HepG2 (cell line): ENCODE data around the gene MRPL3. TPM values are rescaled to one million over a fixed set of nuclear protein-coding genes. Genes with fewer than 3 reads are reported as not detected.

Source experiments
- CTCF ChIP-seq: sonication (generic); formaldehyde crosslinking; IDR thresholded peaks from 2 replicates; pipeline ENCODE4 v1.5.0; 2020; ENCODE audit warnings: mild to moderate bottlenecking, missing genetic modification reagents, moderate library complexity
- GATAD2A ChIP-seq: IDR thresholded peaks from 2 replicates; pipeline ENCODE4 v1.6.1; 2016
- NR3C1 ChIP-seq: sonication (generic); formaldehyde crosslinking; IDR thresholded peaks from 2 replicates; pipeline ENCODE4 v1.4.0; 2020; ENCODE audit warnings: missing genetic modification reagents
- NRL ChIP-seq: sonication (generic); formaldehyde crosslinking; IDR thresholded peaks from 2 replicates; pipeline ENCODE4 v1.5.0; 2020; ENCODE audit warnings: missing genetic modification reagents, mild to moderate bottlenecking, moderate library complexity, borderline replicate concordance
- PHF5A ChIP-seq: IDR thresholded peaks from one replicate; pipeline ENCODE4 v1.6.1; 2018; ENCODE audit warnings: low read depth, missing genetic modification reagents; ENCODE audit not compliant: unreplicated experiment
- PITX1 ChIP-seq: sonication (generic); formaldehyde crosslinking; IDR thresholded peaks from 2 replicates; pipeline ENCODE4 v1.5.1; 2020; ENCODE audit warnings: mild to moderate bottlenecking, missing genetic modification reagents
- POLR2G ChIP-seq: fragments of 200-400 bp; formaldehyde crosslinking; IDR thresholded peaks from 2 replicates; pipeline ENCODE4 v1.6.1; 2018; ENCODE audit warnings: mild to moderate bottlenecking, low read depth, low read length, moderate library complexity
- TCF12 ChIP-seq, 2 experiments: fragments of 450-650 bp in 1 of 2; sonication (generic) in 1 of 2; formaldehyde crosslinking in 1 of 2; IDR thresholded peaks; 2 replicates each; pipeline versions ENCODE4 v1.6.1 to v1.8.0; 2017 to 2022; ENCODE audit warnings: antibody characterized with exemption in 1 of 2, mild to moderate bottlenecking in 1 of 2, missing genetic modification reagents in 1 of 2, moderate library complexity in 1 of 2
- ZBTB39 ChIP-seq: sonication (generic); formaldehyde crosslinking; IDR thresholded peaks from 2 replicates; pipeline ENCODE4 v1.5.0; 2020; ENCODE audit warnings: missing genetic modification reagents
- ZFP41 ChIP-seq: sonication (generic); formaldehyde crosslinking; IDR thresholded peaks from 2 replicates; pipeline ENCODE4 v1.4.0; 2020; ENCODE audit warnings: mild to moderate bottlenecking, missing genetic modification reagents, borderline replicate concordance
- ZMAT5 ChIP-seq: sonication (generic); formaldehyde crosslinking; IDR thresholded peaks from 2 replicates; pipeline ENCODE4 v1.5.0; 2020; ENCODE audit warnings: mild to moderate bottlenecking, low read depth, missing genetic modification reagents, borderline replicate concordance
- ZNF138 ChIP-seq: sonication (generic); formaldehyde crosslinking; IDR thresholded peaks from 2 replicates; pipeline ENCODE4 v1.5.0; 2020; ENCODE audit warnings: mild to moderate bottlenecking, low read depth, missing genetic modification reagents
- ZNF230 ChIP-seq: sonication (generic); formaldehyde crosslinking; IDR thresholded peaks from 2 replicates; pipeline ENCODE4 v1.4.0; 2020; ENCODE audit warnings: mild to moderate bottlenecking, missing genetic modification reagents
- ZNF274 ChIP-seq: sonication (generic); formaldehyde crosslinking; IDR thresholded peaks from 2 replicates; pipeline ENCODE4 v1.5.1; 2020; ENCODE audit warnings: mild to moderate bottlenecking, missing genetic modification reagents
- ZNF317 ChIP-seq: sonication (generic); formaldehyde crosslinking; IDR thresholded peaks from 2 replicates; pipeline ENCODE4 v1.5.0; 2020; ENCODE audit warnings: mild to moderate bottlenecking, missing genetic modification reagents
- ZNF557 ChIP-seq: sonication (generic); formaldehyde crosslinking; IDR thresholded peaks from 2 replicates; pipeline ENCODE4 v1.4.0; 2020; ENCODE audit warnings: missing genetic modification reagents
- ZNF672 ChIP-seq: sonication (generic); formaldehyde crosslinking; IDR thresholded peaks from 2 replicates; pipeline ENCODE4 v1.8.1; 2022; ENCODE audit warnings: missing genetic modification reagents
- ZNF839 ChIP-seq: sonication (generic); formaldehyde crosslinking; IDR thresholded peaks from 2 replicates; pipeline ENCODE4 v1.4.0; 2020; ENCODE audit warnings: missing genetic modification reagents, mild to moderate bottlenecking, borderline replicate concordance
- ZUFSP ChIP-seq: sonication (generic); formaldehyde crosslinking; IDR thresholded peaks from 2 replicates; pipeline ENCODE4 v1.9.0; 2021; ENCODE audit warnings: missing genetic modification reagents, mild to moderate bottlenecking, borderline replicate concordance
- polyA plus RNA-seq, 8 experiments: library from polyadenylated mRNA; depleted of rRNA in 3 of 8; stranded (reverse) in 7 of 8; unstranded in 1 of 8; fragments of >200 nt; fragmentation: Illumina TruSeq in 4 of 8; extraction: Trizol in 4 of 8; gene quantifications; 2 replicates each; pipeline versions ENCODE4 v1.2.1 to v1.2.3, GENCODE V29; 2011 to 2016; ENCODE audit warnings: low read depth in 4 of 8, missing spikeins in 1 of 8, mixed read lengths in 1 of 8; ENCODE audit not compliant: insufficient read depth in 1 of 8
- total RNA-seq, 5 experiments: library from RNA; depleted of rRNA; stranded (reverse); fragments of >200 nt; fragmentation: Illumina TruSeq; extraction: Trizol; gene quantifications; 2 replicates each; pipeline ENCODE4 v1.2.3, GENCODE V29; 2016; ENCODE audit warnings: low read depth in 1 of 5
- TF ChIP-seq, protein P1 (sequence below): sonication (generic); formaldehyde crosslinking; IDR thresholded peaks from 2 replicates; pipeline ENCODE4 v1.4.0; 2020; ENCODE audit warnings: missing genetic modification reagents

Gene MRPL3
- total and polyA plus RNA-seq, 2 of the 13 experiments (the other 11 are each of a cell fraction or from before 2014, with no cell fraction given), result 114 to 172 TPM

DNA sequence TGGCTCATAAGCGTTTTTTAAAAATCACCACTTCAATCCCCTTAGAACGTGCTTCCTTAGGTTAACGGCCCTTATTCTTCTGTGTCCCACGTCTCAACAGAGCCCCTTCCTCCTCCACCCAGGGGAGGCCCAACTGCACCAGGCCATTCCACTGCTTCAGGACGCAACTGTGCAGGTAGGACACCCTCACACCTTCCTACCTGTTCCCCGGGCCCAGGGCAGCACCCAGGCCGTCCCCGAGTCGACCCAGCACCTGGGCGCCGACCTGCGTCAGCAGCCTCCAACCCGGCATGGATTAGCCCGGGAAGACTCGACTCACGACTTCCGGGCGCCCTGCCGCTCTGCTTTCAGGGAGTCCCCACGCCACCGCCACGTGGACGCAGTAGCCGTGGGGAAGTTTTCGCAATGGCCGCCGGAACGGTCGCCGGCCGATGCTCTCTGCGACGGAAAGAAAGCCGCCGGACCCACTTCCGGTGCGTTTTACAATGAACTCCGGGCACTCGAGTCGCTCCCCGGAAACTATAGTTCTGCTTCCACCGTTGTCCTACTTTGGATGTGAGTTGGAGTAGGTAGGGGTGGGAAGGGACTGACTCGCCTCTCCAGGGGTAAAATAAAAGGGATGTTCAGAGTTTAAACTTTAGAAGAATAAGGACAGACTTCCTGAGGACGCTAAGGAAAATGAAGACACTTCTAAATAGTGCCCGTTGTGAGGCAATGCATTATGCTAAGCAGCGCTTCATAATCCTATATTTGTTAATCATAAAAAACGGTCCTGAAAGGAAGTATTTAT, at the start of gene MRPL3 (continued):
- TF ChIP-seq, protein P1, sequence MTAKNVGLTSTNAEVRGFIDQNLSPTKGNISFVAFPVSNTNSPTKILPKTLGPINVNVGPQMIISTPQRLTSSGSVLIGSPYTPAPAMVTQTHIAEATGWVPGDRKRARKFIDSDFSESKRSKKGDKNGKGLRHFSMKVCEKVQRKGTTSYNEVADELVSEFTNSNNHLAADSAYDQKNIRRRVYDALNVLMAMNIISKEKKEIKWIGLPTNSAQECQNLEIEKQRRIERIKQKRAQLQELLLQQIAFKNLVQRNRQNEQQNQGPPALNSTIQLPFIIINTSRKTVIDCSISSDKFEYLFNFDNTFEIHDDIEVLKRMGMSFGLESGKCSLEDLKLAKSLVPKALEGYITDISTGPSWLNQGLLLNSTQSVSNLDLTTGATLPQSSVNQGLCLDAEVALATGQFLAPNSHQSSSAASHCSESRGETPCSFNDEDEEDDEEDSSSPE (CRISPR knock-in tag), result peak; percentile 95
- TF ChIP-seq CTCF (CRISPR knock-in tag), result peak; percentile 22; the same call in 1 of the 2 replicates
- no peak for TF ChIP-seq ZMAT5
- peak; percentile 91 for TF ChIP-seq PITX1 (CRISPR knock-in tag)
- peak; percentile 79; the same call in 1 of the 2 replicates for TF ChIP-seq ZBTB39 (CRISPR knock-in tag)
- TF ChIP-seq ZNF839 (CRISPR knock-in tag), result peak; percentile 94
- TF ChIP-seq GATAD2A (CRISPR knock-in tag), result peak; percentile 78
- TF ChIP-seq POLR2G, result peak; percentile 85
- peak; percentile 38 for TF ChIP-seq PHF5A (CRISPR knock-in tag)
- TF ChIP-seq ZFP41 (CRISPR knock-in tag), result peak; percentile 94; the same call in 1 of the 2 replicates
- no peak for TF ChIP-seq ZUFSP
- no peak for TF ChIP-seq ZNF672 (CRISPR knock-in tag)
- TF ChIP-seq NR3C1 (CRISPR knock-in tag), result no peak
- TF ChIP-seq ZNF317 (CRISPR knock-in tag), result peak; percentile 79
- peak; percentile 93 for TF ChIP-seq ZNF230
- peak; percentile 99 for TF ChIP-seq ZNF274 (CRISPR knock-in tag)
- TF ChIP-seq ZNF557, result peak; percentile 94; the same call in 1 of the 2 replicates
- TF ChIP-seq ZNF138 (CRISPR knock-in tag), result peak; percentile 91
- peak; percentile 99 for TF ChIP-seq NRL (CRISPR knock-in tag)
- no peak for TF ChIP-seq TCF12 (IDR thresholded peaks at IDR 0.05)
- TF ChIP-seq TCF12 (CRISPR knock-in tag; IDR thresholded peaks at IDR 0.05), result no peak
